Measurements from ENCODE around the gene CIAPIN1.

CIAPIN1 gene

DNA sequence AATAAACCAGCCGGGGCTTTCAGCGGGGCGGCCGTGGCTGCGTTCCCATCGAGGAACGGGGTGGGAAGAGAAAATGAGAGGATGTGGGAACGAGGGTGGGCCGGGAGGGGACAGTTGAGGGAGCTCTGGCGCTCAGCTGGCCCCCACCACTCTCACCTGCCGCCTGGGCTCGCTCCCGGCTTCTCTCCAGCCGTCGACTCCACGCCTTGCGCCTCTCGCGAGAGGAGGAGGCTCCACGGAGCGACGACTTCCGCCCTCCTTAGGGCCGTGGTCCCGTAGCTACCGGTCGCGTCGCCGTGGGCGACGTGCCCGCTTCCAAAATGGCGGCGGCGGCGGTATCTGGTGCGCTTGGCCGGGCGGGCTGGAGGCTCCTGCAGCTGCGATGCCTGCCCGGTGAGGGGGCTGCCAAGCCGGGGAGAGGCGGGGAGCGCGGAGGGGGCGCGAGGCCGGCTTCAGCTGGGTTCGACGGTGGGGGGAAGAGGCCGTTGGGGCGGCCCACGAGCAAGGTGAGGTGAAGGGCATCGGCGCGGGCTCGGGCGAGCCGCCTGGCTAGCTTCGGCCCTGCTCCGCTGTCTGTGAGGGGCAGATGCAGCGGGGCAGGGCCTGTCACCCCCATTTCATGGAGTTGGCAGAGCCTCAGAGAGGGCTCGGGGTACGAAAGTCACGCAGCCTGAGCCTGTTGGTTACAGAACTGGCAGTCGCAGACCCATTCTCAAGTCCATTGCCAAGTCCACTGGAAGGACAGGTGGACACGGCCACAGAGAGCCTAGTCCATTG is at the start of gene CIAPIN1, which contains the start of gene COQ9:
TSS of gene CIAPIN1 (minus strand) at position 200 of the 777 bp plus-strand sequence. CDS start 6,457 bp downstream, outside the sequence.
TSS of gene COQ9 (plus strand) at position 294 of the 777 bp plus-strand sequence. CDS start at position 321, 27 bp downstream.
- peak; percentile 80 to 82 for DNase-seq (ENCODE audit: low read depth in 2 of 2, low spot score in 1 of 2)

GRCh38 chr16:57493767-57494166 is 46.6 kb upstream of the CIAPIN1 start:
- DNase-seq (ENCODE audit: low read depth in 2 of 2, low spot score in 1 of 2), result no peak

GRCh38 chr16:57489229-57489628 is 42.0 kb upstream of the CIAPIN1 start:
- DNase-seq (ENCODE audit: low read depth in 2 of 2, low spot score in 1 of 2), result no peak

DNA sequence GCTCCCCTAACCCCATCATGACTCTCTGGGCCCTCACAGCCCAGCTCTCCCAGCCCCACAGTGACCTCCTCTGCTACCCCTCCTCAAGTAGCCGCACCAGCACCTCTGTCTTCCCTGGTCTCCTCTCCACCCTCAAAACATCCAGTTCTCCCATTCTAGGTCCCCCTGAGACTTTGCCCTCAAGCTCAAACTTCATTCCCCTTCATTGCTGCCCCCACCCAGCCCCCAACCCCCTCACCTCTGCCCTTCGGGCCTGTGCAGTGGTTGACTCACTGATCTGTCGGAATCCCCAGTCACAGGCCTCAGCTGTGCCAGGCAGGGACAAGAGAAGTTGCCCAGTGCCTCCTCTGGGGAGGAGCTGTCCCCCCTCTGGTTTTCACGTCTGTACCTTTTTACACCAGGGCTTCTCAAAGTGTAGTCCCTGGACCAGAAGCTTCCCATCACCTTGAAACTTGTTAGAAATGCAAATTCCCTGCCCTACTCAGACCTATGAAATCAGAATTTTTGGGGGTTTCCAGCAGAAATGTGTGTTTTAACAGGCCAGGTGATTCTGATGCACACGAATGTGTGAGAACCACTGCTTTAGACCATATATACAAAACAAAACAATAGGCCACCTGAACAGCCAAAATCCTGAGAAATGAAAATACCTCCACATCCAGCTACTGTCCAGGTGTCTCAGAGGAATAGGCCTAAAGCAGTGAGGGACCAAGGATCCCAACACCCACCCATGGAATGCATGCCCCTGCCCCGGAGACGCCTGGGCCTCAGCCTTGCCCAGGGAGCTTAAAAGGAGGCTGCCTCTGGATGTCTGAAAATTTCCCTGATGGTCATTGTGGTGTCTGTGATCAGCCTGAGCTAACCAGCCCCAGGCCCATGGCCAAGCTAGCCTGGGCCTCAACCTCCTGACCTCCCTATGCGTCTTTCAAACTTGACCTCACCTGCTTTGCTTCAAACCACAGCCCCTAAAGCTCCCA is 40.0 kb upstream of the CIAPIN1 start:
- no peak for DNase-seq (ENCODE audit: low read depth in 2 of 2, low spot score in 1 of 2)

DNA sequence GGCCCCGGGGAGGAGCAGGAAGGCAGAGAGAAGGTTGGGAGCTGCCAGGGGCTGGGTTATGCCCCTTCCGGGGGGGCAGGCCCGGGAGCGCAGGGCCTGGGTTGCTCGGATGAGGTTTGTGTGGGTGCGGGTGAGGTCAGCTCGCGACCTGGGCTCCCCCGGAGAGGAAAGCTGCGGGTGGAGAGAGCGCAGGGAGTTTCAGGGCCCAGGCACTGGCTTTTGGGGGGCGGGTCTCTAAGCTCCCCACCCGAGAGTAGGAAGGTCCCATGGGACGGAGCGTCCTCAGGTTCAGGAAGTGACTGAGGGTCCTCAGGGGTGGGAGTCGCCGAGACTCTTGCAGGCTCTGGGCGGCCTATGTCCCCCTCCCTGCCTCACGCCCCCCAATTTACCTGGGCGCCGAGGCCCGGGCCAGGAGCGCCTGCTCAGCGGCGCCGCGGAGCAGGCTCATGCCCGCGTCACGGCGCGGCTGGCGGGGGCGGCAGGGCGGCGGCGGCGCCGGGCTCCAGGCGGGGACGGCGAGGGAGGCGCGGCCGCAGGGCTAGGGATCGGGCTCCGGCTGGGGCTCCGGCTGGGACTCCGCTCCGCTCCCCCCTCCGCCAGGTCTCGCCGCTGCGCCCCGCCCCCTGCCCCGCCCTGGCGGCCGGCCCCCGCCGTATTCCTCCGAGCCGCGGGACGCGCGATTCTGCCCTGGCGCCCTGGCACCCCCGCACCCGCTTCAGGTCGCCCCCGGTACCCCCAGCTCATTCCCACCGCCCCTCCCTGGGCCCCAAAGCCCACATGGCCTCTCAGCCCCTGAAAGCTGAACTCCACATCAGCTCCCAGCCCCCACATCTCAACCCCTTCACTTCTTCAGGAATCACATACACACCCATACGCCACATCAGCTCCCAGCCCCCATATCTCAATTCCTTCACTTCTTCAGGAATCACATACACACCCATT is 39.0 kb upstream of the CIAPIN1 start, which contains the start of gene DOK4:
TSS of gene DOK4 (minus strand) at position 578 of the 942 bp plus-strand sequence. CDS start 6,986 bp downstream, outside the sequence.
- peak; percentile 30 to 56 for DNase-seq (ENCODE audit: low read depth in 2 of 2, low spot score in 1 of 2)

- DNase-seq (ENCODE audit: low read depth in 2 of 2, low spot score in 1 of 2), result no peak
These were observed 38.1 kb upstream of the CIAPIN1 start for GRCh38 chr16:57485091-57485915.

- no peak for DNase-seq (ENCODE audit: low read depth in 2 of 2, low spot score in 1 of 2)
These were observed 37.4 kb upstream of the CIAPIN1 start for GRCh38 chr16:57484515-57485005.

GRCh38 chr16:57483725-57484514 is 36.7 kb upstream of the CIAPIN1 start:
- no peak for DNase-seq (ENCODE audit: low read depth in 2 of 2, low spot score in 1 of 2)

DNA sequence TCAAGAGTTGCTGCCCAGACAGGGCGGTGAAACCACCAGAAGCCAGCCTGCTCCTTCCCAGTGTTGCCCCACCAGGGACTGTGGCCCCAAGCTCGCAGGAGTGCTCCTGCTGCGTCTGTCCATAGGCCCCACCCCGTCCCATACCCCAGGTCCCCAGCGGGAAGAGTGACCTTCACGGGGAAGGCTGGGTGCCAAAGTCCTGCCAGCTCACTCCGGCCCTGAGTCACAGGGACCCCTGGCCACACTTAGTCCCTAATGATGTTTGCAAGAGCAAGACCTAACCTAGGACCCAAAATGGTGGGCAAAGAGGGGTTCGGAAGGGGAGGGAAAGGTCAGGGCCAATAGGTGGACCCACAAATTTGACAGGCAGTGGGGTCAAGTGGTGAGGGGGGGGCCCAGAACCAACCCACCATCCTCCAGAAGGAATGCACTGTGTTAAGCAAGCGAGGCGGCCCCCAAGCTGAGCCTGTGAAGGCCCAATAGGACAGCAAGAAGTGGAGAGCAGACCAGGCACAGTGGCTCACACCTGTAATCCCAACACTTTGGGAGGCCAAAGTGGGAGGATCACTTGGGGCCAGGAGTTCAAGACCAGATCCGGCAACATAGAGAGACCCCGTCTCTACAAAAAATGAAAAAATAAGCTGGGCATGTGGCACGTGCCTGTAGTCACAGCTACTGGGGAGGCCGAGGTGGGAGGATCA is 35.8 kb upstream of the CIAPIN1 start:
- no peak for DNase-seq (ENCODE audit: low read depth in 2 of 2, low spot score in 1 of 2)

GRCh38 chr16:57481421-57481820 is 34.2 kb upstream of the CIAPIN1 start:
- no peak for DNase-seq (ENCODE audit: low read depth in 2 of 2, low spot score in 1 of 2)

GRCh38 chr16:57480754-57481230 is 33.6 kb upstream of the CIAPIN1 start:
- DNase-seq (ENCODE audit: low read depth in 2 of 2, low spot score in 1 of 2), result no peak

GRCh38 chr16:57479976-57480753 is 33.0 kb upstream of the CIAPIN1 start:
- DNase-seq (ENCODE audit: low read depth in 2 of 2, low spot score in 1 of 2), result no peak

DNA sequence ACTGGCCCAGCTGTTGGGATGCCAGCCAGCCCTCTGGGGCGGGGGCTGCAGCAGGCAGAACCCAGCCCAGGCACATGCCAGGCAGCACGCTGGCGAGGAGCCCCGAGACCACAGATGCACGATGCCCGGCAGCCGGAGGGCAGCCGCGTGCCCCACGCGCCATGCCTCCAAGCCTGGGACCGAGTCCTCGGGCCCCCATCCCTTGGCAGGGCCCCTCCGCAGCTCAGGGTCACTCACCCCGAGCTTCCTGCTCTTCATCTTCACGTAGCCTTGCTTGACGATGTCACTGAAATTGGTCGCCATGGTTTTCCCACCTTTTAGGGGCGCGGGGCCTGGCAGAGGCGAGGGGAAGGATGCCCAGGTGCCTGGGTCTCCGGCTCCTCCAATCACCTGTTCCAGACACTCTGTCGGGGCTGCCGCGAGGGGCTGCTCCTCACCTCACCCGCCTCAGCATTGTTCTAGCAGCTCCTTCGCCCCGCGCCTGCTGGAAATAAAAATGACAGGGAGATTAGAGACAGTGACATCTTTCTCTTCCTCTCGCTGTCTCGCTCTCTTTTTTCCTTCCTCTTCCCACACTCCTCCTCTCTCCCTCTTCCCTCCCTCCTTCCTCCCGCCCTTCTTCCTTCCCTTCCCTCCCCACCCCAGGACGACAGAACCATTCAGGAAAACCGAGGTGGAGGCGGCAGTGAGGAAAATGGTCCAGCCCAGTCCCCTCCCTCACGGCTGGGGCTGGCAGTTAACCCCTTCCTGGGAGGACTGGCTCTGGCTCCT is 32.2 kb upstream of the CIAPIN1 start:
- DNase-seq (ENCODE audit: low read depth in 2 of 2, low spot score in 1 of 2), result no peak

DNA sequence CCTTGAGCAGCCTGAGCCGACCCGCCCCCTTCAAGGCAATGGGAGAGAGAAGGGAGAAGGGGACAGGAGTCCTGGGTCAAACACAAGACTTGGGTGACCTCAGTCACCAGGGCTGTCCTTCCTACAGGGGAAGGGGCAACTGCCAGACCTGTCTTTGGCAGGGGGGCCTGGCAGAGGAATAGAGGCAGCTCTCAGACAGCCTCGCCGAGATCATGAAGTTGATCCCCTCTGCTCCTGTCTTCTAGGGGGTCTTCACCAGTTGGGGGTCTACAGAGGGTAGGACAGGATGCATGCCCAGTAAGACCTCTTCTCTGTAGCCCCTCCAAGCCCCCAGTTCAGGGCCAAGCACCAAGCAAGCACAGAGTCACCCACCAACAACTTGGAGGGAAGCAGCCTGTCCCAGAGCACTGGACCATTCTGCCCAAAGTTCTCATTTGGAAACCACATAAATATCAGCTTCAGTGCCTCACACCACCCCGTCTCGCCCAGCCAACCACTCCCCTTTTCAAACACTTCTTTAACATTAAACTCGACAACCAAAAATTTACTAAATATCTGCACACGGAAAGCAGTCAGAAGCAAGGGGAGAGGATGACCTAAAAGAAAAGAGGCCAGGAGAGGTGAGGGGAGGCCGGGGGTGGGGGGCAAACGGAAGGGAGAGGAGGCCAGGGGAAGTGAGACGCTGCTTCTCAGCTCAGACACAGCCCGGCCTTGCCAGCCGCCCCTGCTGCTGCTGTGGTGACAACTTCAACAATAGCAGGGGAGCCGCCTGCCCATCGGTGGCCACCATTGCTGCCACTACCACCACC is 31.4 kb upstream of the CIAPIN1 start:
- DNase-seq (ENCODE audit: low read depth in 2 of 2, low spot score in 1 of 2), result no peak

DNA sequence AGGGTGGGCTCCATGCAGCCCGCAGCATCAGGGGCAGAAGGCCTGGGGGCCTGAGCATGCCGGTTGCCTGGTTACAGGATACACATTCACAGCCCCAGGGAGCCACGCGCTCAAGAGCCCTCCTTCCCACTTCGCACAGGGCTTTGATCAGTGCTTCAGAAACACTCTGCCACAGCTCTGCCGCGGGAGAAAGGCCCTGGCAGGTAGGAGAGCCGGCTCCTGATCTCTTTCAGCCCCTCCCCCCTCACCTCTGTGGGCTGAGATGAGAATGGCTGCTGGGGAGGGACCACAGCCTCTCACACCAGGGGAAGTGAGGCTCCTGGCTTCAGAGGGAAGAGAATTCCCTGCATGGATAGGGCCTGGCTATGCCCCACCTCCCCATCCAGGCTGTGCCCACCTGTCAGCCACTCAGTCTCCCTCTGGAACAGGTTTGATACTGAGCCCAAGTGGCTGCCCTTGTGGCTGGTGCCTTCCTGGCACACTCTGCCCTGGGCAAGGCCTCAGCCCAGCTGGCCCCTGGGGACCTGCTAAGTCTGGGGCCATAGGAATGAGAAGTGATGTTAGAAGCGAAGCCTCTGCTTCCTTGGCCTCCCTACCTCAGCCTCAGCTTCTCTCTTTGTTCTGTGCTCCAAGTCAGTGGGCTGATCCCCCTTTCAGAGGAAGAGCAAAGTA is 30.5 kb upstream of the CIAPIN1 start:
- DNase-seq (ENCODE audit: low read depth in 2 of 2, low spot score in 1 of 2), result no peak

Measured in stimulated activated CD8-positive, alpha-beta memory T cell treated with anti-CD3 and anti-CD28 coated beads, Interleukin-4, amount 100 ng/mL, for 1 hour (primary cell).